PC-9 (cell line): ENCODE data around the gene LARP4B. TPM values are rescaled to one million over a fixed set of nuclear protein-coding genes. Genes with fewer than 3 reads are reported as not detected.

ENCODE experiments used
- BruUV-seq: library from RNA; stranded (reverse); fragments of 400-500 nt; replicated peaks from 2 replicates; lab custom pipeline; 2021; lab: Mats Ljungman, UMichigan
- CTCF ChIA-PET: fragments of 300-600 bp; sonication (Branson Sonifier 250); formaldehyde crosslinking; loops from one replicate; lab custom pipeline; 2022; ENCODE audit warnings: antibody characterized with exemption; lab: Charles Lee
- POLR2A ChIA-PET: fragments of 300-600 bp; sonication (Branson Sonifier 250); formaldehyde crosslinking; loops from one replicate; lab custom pipeline; 2022; ENCODE audit warnings: antibody characterized with exemption; ENCODE audit not compliant: unreplicated experiment; lab: Charles Lee
- DNase-seq, 2 experiments: peaks; one replicate each; pipeline versions ENCODE4 v3.0.0 to v3.0.0-alpha.2; 2015 to 2022; ENCODE audit warnings: mixed read lengths in 1 of 2
- H2AFZ ChIP-seq: fragments of 200-600 bp; sonication (generic); 2 replicates; pipeline ENCODE4 v1.8.1; 2017; ENCODE audit warnings: antibody characterized with exemption
- H3F3A ChIP-seq: fragments of 200-600 bp; sonication (generic); 2 replicates; pipeline ENCODE4 v1.8.1; 2017; ENCODE audit warnings: antibody characterized with exemption, mild to moderate bottlenecking, low read depth; ENCODE audit not compliant: insufficient read depth
- H3K27ac ChIP-seq: fragments of 200-600 bp; sonication (generic); 2 replicates; pipeline ENCODE4 v1.6.1; 2016; ENCODE audit warnings: mixed run types
- H3K27me3 ChIP-seq: fragments of 200-600 bp; sonication (generic); 2 replicates; pipeline ENCODE4 v1.6.1; 2016; ENCODE audit warnings: low read depth, mixed run types; ENCODE audit not compliant: insufficient read depth
- H3K36me3 ChIP-seq: fragments of 200-600 bp; sonication (generic); 2 replicates; pipeline ENCODE4 v1.6.1; 2016; ENCODE audit warnings: low read depth, mixed run types
- H3K4me1 ChIP-seq: fragments of 200-600 bp; sonication (generic); replicated peaks from 2 replicates; pipeline ENCODE4 v1.6.1; 2016; ENCODE audit warnings: mixed run types; ENCODE audit not compliant: insufficient read depth
- H3K4me2 ChIP-seq: fragments of 200-600 bp; sonication (generic); 2 replicates; pipeline ENCODE4 v1.6.1; 2017; ENCODE audit warnings: mixed run types
- H3K4me3 ChIP-seq: fragments of 200-600 bp; sonication (generic); 2 replicates; pipeline ENCODE4 v1.6.1; 2016; ENCODE audit warnings: mixed run types
- H3K79me2 ChIP-seq: fragments of 200-600 bp; sonication (generic); 2 replicates; pipeline ENCODE4 v1.6.1; 2017; ENCODE audit warnings: low read depth, mixed run types
- H3K9me2 ChIP-seq: fragments of 200-600 bp; sonication (generic); 2 replicates; pipeline ENCODE4 v1.8.1; 2017; ENCODE audit warnings: mild to moderate bottlenecking; ENCODE audit not compliant: insufficient read depth
- H3K9me3 ChIP-seq: fragments of 200-600 bp; sonication (generic); 2 replicates; pipeline ENCODE4 v1.8.1; 2016; ENCODE audit warnings: low read depth; ENCODE audit not compliant: insufficient read depth
- H4K20me1 ChIP-seq: fragments of 200-600 bp; sonication (generic); 2 replicates; pipeline ENCODE4 v1.8.1; 2017; ENCODE audit not compliant: insufficient read depth
- EZH2 ChIP-seq: fragments of 200-600 bp; sonication (generic); IDR thresholded peaks from 2 replicates; pipeline ENCODE4 v1.8.0; 2017; ENCODE audit warnings: antibody characterized with exemption, low read depth
- intact Hi-C: fragments of 100-400 bp; cut with micrococcal nuclease; formaldehyde crosslinking; loops from one replicate; pipeline ENCODE4 v1.10.0; 2022; ENCODE audit not compliant: unreplicated experiment
- total RNA-seq: library from RNA; stranded (reverse); gene quantifications from 2 replicates; pipeline ENCODE4 v1.2.3, GENCODE V29; 2021
- TF ChIP-seq, protein P1 (sequence below): fragments of 200-600 bp; sonication (generic); conservative IDR thresholded peaks from 2 replicates; pipeline ENCODE4 v1.6.1; 2017; ENCODE audit warnings: mixed run types, antibody characterized with exemption, mild to moderate bottlenecking, moderate library complexity

LARP4B gene
- total RNA-seq, 1 experiment from 2014 or later = 93.4 TPM

DNA sequence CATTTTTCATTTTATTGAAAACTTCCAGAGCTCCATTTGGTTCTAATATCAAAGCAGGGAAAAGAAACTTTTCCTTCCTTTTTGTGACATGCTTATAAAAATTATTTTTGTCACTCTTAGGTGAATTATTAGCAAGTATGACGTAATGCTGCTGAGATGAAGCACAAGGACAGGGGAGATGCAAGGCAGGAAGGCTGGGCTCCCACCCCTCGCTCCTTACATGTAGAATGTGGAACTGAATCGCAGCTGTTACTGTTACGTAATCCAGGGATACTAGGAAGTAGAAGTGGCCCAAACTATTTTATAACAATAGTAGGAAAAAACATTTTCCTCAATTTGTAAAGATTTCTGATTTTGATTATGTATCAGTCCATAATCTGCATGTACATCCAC lies 39.6 kb upstream of the LARP4B start:
- TF ChIP-seq, protein P1, sequence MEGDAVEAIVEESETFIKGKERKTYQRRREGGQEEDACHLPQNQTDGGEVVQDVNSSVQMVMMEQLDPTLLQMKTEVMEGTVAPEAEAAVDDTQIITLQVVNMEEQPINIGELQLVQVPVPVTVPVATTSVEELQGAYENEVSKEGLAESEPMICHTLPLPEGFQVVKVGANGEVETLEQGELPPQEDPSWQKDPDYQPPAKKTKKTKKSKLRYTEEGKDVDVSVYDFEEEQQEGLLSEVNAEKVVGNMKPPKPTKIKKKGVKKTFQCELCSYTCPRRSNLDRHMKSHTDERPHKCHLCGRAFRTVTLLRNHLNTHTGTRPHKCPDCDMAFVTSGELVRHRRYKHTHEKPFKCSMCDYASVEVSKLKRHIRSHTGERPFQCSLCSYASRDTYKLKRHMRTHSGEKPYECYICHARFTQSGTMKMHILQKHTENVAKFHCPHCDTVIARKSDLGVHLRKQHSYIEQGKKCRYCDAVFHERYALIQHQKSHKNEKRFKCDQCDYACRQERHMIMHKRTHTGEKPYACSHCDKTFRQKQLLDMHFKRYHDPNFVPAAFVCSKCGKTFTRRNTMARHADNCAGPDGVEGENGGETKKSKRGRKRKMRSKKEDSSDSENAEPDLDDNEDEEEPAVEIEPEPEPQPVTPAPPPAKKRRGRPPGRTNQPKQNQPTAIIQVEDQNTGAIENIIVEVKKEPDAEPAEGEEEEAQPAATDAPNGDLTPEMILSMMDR = no peak
- TF ChIP-seq EZH2 = no peak
- intact Hi-C loops = no loop called here
- H3F3A ChIP-seq = no peaks in the 10 kb centered on the region
- H3K79me2 ChIP-seq = no peaks in the 10 kb centered on the region
- BruUV-seq = no TSS peak
- H3K4me3 ChIP-seq = no peak overlapping the region
- CTCF ChIA-PET = no interaction called here
- H3K27ac ChIP-seq = no peak overlapping the region
- POLR2A ChIA-PET = no interaction called here
- DNase-seq = no peak
- no peaks in the 10 kb centered on the region for H3K9me2 ChIP-seq
- peak overlapping the region; percentile 54; the same call in 1 of the 2 replicates for H3K4me2 ChIP-seq
- no peak overlapping the region for H2AFZ ChIP-seq
- peaks cover 11% of the 10 kb centered on the region; the same call in 1 of the 2 replicates for H3K4me1 ChIP-seq
- H3K27me3 ChIP-seq = peaks cover 4% of the 10 kb centered on the region; the same call in 1 of the 2 replicates
- no peaks in the 10 kb centered on the region for H3K9me3 ChIP-seq
- H3K36me3 ChIP-seq = no peaks in the 10 kb centered on the region
- no peaks in the 10 kb centered on the region for H4K20me1 ChIP-seq

DNA sequence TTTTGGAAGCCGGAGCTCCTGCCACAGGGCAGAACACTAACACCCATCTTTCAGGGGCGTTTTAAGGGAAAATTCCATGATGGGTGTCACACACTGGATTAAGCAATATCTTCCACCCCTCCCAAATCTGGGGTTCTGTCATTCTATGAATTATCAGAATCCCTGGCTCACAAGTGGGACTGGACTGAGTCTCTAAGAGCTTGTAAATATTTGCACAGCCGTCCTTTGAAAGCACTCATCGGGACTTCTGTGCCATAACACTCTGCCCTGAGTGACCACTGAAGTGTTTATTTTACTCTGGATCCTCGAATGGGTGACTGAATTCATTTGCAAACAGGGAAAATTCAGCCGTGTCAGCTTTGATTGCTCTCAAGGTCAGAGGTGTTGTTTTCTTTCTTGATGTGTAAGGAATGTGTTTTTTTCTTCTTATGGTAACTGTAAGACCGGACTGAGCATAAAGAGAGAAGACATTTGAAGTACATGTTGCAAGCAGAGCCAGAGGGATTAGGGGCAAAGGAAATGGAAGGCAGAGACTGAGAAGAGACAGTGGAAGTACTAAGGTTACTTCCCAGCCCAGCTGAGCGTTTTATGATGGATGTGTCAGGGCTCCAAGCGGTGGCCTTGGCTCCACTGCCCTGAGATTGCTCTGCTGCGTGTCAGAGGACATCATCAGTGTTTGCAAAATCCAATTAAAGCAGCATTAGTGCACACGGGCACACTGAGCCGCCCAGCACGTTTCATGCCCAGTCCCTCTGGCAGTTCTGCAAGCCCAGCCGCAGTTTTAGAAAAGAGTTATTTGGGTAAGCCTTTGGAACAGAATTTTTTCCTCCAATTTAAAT lies 39.0 kb upstream of the LARP4B start:
- Histone ChIP-seq H3K9me3 (no peaks in the 10 kb centered on the region), H2AFZ (no peak overlapping the region), H4K20me1 (no peaks in the 10 kb centered on the region), H3K4me2 (peak overlapping the region; percentile 54), H3K27ac (no peak overlapping the region), H3F3A (no peaks in the 10 kb centered on the region), H3K9me2 (no peaks in the 10 kb centered on the region), H3K4me1 (peaks cover 11% of the 10 kb centered on the region; the same call in 1 of the 2 replicates), H3K79me2 (no peaks in the 10 kb centered on the region), H3K27me3 (peaks cover 4% of the 10 kb centered on the region; the same call in 1 of the 2 replicates), H3K4me3 (no peak overlapping the region), H3K36me3 (no peaks in the 10 kb centered on the region)
- CTCF ChIA-PET = no interaction called here
- intact Hi-C loops = no loop called here
- BruUV-seq = no TSS peak
- peak in 1 of 2 experiments; percentile 44 for DNase-seq
- POLR2A ChIA-PET = no interaction called here
- TF ChIP-seq, protein P1 = no peak
- no peak for TF ChIP-seq EZH2

DNA sequence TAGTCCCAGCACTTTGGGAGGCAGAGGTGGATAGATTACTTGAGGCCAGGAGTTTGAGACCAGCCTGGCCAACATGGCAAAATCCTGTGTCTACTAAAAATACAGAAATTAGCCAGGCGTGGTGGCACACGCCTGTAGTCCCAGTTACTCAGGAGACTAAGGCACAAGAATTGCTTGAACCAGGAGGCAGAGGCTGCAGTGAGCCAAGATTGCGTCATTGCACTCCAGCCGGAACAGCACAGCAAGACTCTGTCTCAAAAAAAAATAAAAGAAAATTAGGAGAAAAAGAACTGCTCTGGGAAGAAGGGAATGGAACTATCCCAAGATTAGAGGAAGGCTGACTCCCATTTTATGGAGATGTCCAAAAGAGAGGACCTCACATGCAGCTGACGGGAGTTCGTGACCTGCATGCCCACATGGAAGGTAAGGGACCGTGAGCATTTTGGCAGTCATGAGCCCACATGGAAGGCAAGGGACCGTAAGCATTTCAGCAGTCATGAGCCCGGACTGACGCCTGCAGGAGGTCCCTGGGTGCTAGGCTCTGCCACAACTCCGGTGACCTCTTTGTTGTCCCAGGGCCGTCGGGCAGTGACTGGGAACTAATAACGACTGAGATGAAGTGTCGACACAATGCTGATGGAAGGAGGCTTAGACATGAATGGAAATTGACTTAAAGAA lies 38.1 kb upstream of the LARP4B start:
- no peak overlapping the region for H2AFZ ChIP-seq
- H3K36me3 ChIP-seq = no peaks in the 10 kb centered on the region
- no peaks in the 10 kb centered on the region for H3K9me2 ChIP-seq
- H3K27me3 ChIP-seq = peaks cover 4% of the 10 kb centered on the region; the same call in 1 of the 2 replicates
- DNase-seq = no peak
- CTCF ChIA-PET = no interaction called here
- H3K27ac ChIP-seq = no peak overlapping the region
- POLR2A ChIA-PET = no interaction called here
- H3K9me3 ChIP-seq = no peaks in the 10 kb centered on the region
- no peaks in the 10 kb centered on the region for H3K79me2 ChIP-seq
- BruUV-seq = no TSS peak
- no peaks in the 10 kb centered on the region for H3F3A ChIP-seq
- intact Hi-C loops = no loop called here
- H3K4me2 ChIP-seq = no peak overlapping the region
- no peaks in the 10 kb centered on the region for H4K20me1 ChIP-seq
- peaks cover 11% of the 10 kb centered on the region; the same call in 1 of the 2 replicates for H3K4me1 ChIP-seq
- TF ChIP-seq EZH2 = no peak
- TF ChIP-seq, protein P1 = no peak
- H3K4me3 ChIP-seq = no peak overlapping the region
